ENCODE results near the gene CTDSP2. TPM values are rescaled to one million over a fixed set of nuclear protein-coding genes. Genes with fewer than 3 reads are reported as not detected.

The CTDSP2 gene
- total and polyA plus RNA-seq, 12 donors = 31.2 to 138 (median 82.7) TPM

- intact Hi-C loops (cut with DNase I) = no loop called here
- H3K36me3 ChIP-seq = peaks cover 13 to 99% (median 80%) of the 10 kb centered on the region in 9 donors
- no peak for ATAC-seq
- no peak for TF ChIP-seq CTCF (IDR thresholded peaks at IDR 0.05)
- peaks cover 10 to 83% (median 51%) of the 10 kb centered on the region in 9 donors for H3K4me1 ChIP-seq
- no peaks in the 10 kb centered on the region for H3K9me3 ChIP-seq
- no peak overlapping the region for H3K4me3 ChIP-seq
- no peak for DNase-seq
- no peaks in the 10 kb centered on the region for H3K27me3 ChIP-seq
- 86 to 91% methylated on average over 2 of the region's 2 CpGs for WGBS, 2 donors
- peak overlapping the region in 2 of 10 donors; percentile 17 to 21 for H3K27ac ChIP-seq
Observed at GRCh38 chr12:57825451-57825850, 21.1 kb downstream of the CTDSP2 start.

GRCh38 chr12:57823908-57824640 is 22.5 kb downstream of the CTDSP2 start:
- 89 to 90% methylated on average over 18 of the region's 18 CpGs for WGBS, 2 donors
- no peak for TF ChIP-seq CTCF (IDR thresholded peaks at IDR 0.05)
- Histone ChIP-seq H3K27me3 (no peaks in the 10 kb centered on the region), H3K27ac (peak overlapping the region in 4 of 10 donors; percentile 56 to 80 (median 67)), H3K36me3 (peaks cover 13 to 100% (median 84%) of the 10 kb centered on the region in 9 donors), H3K9me3 (no peaks in the 10 kb centered on the region), H3K4me1 (peaks cover 10 to 71% (median 38%) of the 10 kb centered on the region in 9 donors), H3K4me3 (no peak overlapping the region)
- ATAC-seq = no peak
- DNase-seq = no peak
- intact Hi-C loops (cut with DNase I) = no loop called here

GRCh38 chr12:57823131-57823907 is 23.2 kb downstream of the CTDSP2 start:
- H3K9me3 ChIP-seq = no peaks in the 10 kb centered on the region
- DNase-seq = no peak
- ATAC-seq = peak in 2 of 8 donors; percentile 2 to 15
- no peak overlapping the region for H3K4me3 ChIP-seq
- peaks cover 13 to 100% (median 77%) of the 10 kb centered on the region in 9 donors for H3K36me3 ChIP-seq
- 73% methylated on average over 17 of the region's 17 CpGs for WGBS, 2 donors
- no peaks in the 10 kb centered on the region for H3K27me3 ChIP-seq
- intact Hi-C loops (cut with DNase I) = no loop called here
- no peak for TF ChIP-seq CTCF (IDR thresholded peaks at IDR 0.05)
- peaks cover 10 to 71% (median 38%) of the 10 kb centered on the region in 9 donors for H3K4me1 ChIP-seq
- peak overlapping the region; percentile 1 to 80 (median 60) for H3K27ac ChIP-seq

- peaks cover 13 to 96% (median 70%) of the 10 kb centered on the region in 9 donors for H3K36me3 ChIP-seq
- peak in 6 of 8 donors; percentile 24 to 68 (median 34) for ATAC-seq
- DNase-seq = no peak
- peaks cover 10 to 75% (median 43%) of the 10 kb centered on the region in 9 donors for H3K4me1 ChIP-seq
- TF ChIP-seq CTCF (IDR thresholded peaks at IDR 0.05) = no peak
- peak overlapping the region; percentile 1 to 80 (median 60) for H3K27ac ChIP-seq
- intact Hi-C loops (cut with DNase I) = no loop called here
- H3K9me3 ChIP-seq = no peaks in the 10 kb centered on the region
- 65 to 67% methylated on average over 10 of the region's 10 CpGs for WGBS, 2 donors
- no peak overlapping the region for H3K4me3 ChIP-seq
- H3K27me3 ChIP-seq = no peaks in the 10 kb centered on the region
Observed at GRCh38 chr12:57822392-57823130, 24.0 kb downstream of the CTDSP2 start.

Measured in heart right ventricle (tissue), 16 donors.